HG02884 (cell line): Measurements from ENCODE around the gene CEP135.
A peak's percentile ranks its signal among the peaks of the same experiment; 100 is the strongest.
"Not testable (repeated sequence)": the region's sequence is repeated elsewhere in the genome, so short reads cannot be mapped to it uniquely, and the experiment has no call there.

ENCODE experiments used
- ATAC-seq: cut with Tn5 transposase; IDR thresholded peaks from one replicate; pipeline ENCODE4 v1.9.1; 2021; ENCODE audit warnings: mild to moderate bottlenecking, moderate library complexity; ENCODE audit not compliant: unreplicated experiment

Gene CEP135

DNA sequence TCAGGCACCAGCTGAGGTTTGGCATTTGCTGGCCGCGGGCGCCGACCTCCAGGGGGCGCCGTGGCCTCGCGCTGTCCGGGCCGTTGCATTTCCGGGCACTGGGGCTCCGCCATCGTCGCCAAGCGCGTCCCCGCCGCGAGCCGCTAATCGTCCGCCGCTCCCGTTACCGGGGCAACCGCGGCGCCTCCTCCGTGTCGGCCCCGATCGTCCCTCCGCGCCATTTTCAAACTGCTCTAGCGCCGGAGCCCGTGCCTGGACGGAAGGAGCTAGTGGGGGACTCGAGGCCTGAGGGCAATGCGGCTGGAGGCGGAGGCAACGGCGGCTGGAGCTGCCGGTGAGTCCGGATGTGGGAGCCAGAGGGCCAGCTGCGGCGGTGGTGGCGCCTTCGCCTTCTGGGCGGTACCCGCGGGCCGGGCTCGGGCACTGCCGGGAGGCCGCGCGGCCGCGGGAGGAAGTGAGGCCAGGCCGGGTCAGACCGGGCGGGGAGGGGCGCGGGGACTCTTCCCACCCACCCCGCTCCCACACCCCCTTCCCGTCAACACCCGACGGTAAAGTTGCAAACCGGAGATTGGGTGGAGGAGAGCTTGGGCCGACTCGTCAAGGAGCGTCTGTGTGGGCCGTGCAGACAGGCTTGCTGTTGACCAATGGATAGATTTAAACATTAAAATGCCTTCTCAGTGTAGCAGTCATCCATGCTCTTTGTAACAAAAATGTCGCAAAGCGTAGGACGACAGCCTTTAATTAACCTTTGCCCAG is at the start of gene CEP135:
Gene CEP135, plus strand, starts transcription at position 220 of the 756 bp plus-strand sequence. CDS start 3,186 bp downstream, outside the sequence.
- peak; percentile 58 for ATAC-seq

DNA sequence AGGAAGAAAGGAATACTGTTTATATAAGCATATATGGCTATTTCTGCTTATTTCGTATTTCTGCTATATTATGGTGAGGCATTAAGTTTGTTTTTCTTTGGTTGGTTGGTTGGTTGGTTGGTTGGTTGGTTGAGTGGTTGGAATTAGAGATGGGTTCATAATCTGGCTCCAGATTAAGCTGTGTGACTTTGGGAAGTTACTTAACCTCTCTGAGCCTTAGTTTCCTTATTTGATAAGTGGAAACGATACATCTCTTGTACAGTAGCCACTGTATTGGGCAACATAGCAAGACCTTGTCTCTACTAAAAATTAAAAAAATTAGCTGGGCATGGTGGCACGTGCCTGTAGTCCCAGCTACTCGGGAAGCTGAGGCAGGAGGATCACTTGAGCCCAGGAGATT is 46.1 kb upstream of the CEP135 start:
- ATAC-seq, result no peak

DNA sequence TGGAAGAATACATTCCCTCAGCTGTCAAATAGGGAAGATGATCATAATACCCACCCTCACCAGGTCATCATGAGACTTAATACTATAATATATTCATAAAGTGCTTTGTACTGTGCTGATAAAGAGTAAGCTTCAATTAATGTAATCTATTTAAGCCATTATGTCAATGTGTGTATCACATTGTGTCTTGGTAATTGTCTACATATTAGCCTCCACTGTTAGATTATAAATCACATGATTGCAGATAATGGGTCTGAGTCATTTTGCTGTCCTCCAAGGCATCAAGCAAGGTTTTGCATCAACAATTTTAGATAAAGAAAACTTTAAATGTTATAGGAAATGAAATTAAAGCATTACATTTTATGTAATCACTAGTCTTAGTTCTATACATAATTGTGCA is 45.2 kb upstream of the CEP135 start:
- no peak for ATAC-seq

DNA sequence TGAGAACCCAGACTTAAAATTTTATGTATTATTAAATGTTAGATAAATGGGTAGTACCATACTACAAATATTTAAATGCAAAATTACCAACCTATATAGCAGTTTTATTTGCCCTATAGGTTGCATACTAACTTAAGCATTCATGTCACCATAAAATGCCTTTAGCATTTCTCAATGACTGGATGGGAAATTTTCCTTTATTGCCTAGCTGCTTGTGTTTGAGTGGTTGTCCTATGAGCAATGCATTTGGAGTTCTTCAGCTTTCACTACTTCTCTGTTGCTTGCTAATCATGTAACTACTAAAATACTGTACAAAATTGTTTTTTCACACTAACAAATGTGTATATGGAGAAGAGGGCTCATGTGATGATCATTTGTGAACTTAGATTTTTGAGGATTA is 44.2 kb upstream of the CEP135 start:
- no peak for ATAC-seq

GRCh38 chr4:55906323-55906722 is 42.4 kb upstream of the CEP135 start:
- no peak for ATAC-seq

DNA sequence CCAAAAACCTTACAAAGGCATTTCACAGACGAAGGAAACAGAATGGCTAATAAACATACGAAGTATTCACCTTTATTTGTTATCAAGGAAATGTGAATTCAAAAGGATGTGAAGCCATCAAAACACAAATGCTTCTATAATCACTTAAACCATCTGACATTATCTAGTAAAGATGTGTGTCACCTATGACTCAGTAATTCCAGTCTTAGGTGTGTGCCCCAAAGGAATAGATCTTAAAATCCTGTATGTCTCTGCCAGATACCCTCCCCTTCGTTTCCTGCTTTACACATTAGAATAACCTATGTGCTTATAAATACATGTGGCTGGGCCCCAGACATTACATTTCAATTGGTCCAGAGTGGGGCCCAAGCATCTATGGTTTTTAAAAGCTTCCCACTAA is 41.8 kb upstream of the CEP135 start:
- ATAC-seq, result no peak

DNA sequence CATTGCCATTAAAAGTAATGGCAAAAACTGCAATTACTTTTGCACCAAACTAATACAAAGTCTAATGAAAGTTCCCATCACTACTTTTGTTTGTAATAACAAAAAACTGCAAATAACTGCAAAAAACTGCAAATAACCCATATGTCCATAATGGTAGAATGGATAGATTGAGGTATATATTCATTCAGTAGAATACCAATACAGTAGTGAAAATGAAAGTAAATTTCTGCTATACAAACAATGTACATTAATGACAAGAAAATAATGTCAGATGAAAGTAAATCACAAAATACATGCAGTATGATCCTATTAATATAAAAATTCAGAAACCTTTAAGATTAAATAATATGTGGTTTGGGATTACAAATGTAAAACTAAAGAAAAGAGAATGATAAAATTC is 41.3 kb upstream of the CEP135 start:
- ATAC-seq, result no peak

DNA sequence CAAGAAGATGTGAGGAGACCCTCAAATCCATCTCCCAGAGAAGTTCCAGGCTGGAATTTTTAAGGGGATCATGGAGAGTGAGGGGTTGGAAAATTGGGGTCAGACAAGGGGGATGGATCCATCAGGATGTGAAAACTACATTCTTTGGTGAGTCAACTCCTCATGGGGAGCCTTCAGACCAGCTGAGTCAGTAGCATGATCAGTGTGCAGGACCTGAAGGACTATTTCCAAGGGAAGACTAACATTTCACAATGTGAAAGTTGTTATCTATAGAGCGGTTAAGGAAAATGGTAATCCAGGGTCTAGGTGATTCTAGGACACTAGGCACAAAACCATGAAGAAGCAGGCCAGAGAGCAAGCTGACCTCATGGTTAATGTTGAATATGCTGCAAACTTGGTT is 38.6 kb upstream of the CEP135 start:
- no peak for ATAC-seq

GRCh38 chr4:55912249-55912648 is 36.5 kb upstream of the CEP135 start:
- no peak for ATAC-seq

DNA sequence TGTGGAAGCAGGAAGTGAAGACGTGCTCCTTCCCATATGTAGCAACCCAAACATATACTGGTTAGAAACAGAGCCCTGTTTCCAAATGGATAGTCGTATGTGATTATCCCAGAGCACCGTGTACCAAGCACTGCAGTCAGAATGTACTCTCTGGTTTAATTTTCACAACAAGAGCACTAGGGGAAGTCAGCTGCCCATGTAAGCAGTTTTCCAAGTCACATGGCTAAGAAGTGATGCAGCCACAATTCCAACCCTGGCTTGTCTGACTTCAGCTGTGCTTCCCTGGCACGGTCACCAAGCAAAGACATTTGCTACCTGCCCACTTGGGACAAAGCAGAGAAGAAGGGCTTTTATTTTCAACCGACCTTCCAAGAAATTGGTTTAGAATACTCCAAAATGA is 28.2 kb upstream of the CEP135 start:
- no peak for ATAC-seq

- ATAC-seq, result no peak
Measured at GRCh38 chr4:55921093-55921492, 27.7 kb upstream of the CEP135 start.

GRCh38 chr4:55925241-55925640 is 23.5 kb upstream of the CEP135 start:
- ATAC-seq, result no peak

- ATAC-seq, result no peak
Measured at GRCh38 chr4:55926610-55927009, 22.1 kb upstream of the CEP135 start.

DNA sequence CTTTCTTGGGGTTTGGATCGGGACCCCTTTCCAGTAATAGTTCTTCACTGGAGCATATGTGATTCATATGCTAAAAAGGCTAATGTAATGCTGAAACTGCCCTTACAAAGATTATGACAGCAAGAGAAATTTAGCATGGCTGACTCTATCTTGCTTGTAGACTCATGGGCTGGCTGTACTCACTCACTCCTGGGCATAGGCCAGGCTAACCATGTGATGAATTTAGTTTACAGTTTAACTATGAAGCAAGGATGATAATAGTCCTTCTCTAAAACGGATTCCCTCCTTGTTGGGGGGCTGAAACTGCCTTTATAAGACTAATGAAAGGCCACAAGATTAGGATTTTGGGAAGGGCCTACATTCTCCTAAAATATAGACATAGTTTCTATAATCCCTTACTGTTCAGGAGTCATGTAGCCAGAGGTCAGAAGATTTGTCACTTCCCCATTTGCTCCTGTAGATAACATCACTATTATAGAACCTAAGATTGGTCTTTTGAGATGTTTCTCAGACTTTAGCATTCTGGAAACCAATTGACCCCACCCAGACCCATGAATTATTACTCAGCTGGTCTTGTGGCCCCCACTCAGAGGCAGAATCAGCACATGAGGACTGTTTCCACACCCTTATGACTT is 20.8 kb upstream of the CEP135 start:
- no peak for ATAC-seq

GRCh38 chr4:55928846-55929245 is 19.9 kb upstream of the CEP135 start:
- no peak for ATAC-seq

GRCh38 chr4:55931043-55931442 is 17.7 kb upstream of the CEP135 start:
- no peak for ATAC-seq

DNA sequence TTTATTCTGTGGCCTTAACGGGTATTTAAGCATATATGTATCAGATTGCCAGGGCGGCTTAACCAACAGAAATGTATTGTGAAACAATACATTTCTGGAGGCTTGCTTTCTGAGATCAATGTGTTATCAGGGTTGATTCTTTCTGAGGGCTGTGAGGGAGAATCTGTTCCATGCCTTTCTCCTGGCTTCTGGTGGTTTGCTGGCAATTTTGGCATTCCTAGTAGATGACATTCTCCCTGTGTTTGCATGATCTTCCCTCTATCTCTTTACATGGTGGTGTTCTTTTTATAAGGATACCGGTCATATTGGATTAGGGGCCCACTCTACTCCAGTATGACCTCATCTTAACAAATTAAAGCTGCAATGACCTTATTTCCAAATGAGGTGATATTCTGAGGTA is 16.9 kb upstream of the CEP135 start:
- no peak for ATAC-seq

- ATAC-seq, result no peak
Measured at GRCh38 chr4:55932511-55932910, 16.2 kb upstream of the CEP135 start.

- no peak for ATAC-seq
Measured at GRCh38 chr4:55933611-55934010, 15.1 kb upstream of the CEP135 start.

DNA sequence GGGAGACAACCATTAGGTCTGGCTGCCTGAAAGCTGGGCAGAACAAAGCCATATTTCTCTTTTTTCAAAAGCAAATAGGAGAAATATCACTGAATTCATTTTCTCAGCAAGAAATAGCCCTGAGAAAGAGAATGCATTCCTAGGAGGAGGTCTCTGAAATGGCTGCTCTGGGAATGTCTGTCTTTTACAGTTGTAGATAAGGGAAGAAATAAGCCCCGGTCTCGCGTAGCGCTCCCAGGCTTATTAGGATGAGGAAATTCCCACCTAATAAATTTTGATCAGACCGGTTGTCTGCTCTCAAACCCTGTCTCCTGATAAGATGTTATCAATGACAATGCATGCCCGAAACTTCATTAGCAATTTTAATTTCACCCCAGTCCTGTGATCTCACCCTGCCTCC is 12.8 kb upstream of the CEP135 start:
- not testable (repeated sequence) for ATAC-seq

DNA sequence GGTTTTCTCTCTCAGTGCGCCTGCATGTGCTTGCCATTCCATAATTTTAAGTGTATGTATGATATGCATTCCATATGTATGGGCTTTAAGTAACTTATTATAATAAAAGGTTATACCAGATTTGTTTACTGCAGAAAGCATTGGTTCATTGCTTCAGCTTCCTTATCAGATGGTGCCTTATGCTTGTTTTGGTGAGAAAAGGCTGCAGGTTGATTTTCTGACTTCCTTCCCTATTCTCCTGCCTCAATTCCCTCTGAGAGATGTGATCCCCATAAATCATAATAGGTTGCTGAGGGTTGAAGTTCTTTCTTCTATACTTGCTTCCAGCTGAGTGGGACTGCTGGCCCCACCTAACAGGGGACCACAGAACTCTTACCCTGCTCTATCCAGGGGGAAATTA is 10.3 kb upstream of the CEP135 start:
- no peak for ATAC-seq

DNA sequence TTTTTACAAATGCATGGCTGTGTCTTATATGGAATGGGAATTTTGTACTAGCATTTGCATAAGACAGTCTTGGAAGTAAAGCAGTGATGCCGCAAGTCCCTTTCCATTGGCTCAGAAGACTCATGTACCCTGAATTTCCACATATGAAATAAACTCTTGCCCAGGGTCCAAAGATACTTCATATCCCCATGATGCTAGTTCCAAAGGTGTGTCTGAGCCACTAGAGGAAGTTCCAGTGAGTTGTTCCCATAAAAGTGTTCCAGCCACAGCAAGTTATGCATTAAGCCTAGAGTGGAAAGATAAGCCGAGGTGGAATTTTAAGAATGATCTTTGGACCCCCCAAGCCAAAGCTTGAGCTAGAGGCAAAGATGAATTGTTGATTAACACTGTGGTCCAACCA is 9.3 kb upstream of the CEP135 start:
- ATAC-seq, result no peak
